PC-9 (cell line): ENCODE data around the gene FAM193B. TPM values are rescaled to one million over a fixed set of nuclear protein-coding genes. Genes with fewer than 3 reads are reported as not detected.
"Not testable (repeated sequence)": the region's sequence is repeated elsewhere in the genome, so short reads cannot be mapped to it uniquely, and the experiment has no call there.

Experiments
- BruUV-seq: library from RNA; stranded (reverse); fragments of 400-500 nt; replicated peaks from 2 replicates; lab custom pipeline; 2021; lab: Mats Ljungman, UMichigan
- CTCF ChIA-PET: fragments of 300-600 bp; sonication (Branson Sonifier 250); formaldehyde crosslinking; loops from one replicate; lab custom pipeline; 2022; ENCODE audit warnings: antibody characterized with exemption; lab: Charles Lee
- POLR2A ChIA-PET: fragments of 300-600 bp; sonication (Branson Sonifier 250); formaldehyde crosslinking; loops from one replicate; lab custom pipeline; 2022; ENCODE audit warnings: antibody characterized with exemption; ENCODE audit not compliant: unreplicated experiment; lab: Charles Lee
- DNase-seq, 2 experiments: peaks; one replicate each; pipeline versions ENCODE4 v3.0.0 to v3.0.0-alpha.2; 2015 to 2022; ENCODE audit warnings: mixed read lengths in 1 of 2
- H2AFZ ChIP-seq: fragments of 200-600 bp; sonication (generic); 2 replicates; pipeline ENCODE4 v1.8.1; 2017; ENCODE audit warnings: antibody characterized with exemption
- H3F3A ChIP-seq: fragments of 200-600 bp; sonication (generic); 2 replicates; pipeline ENCODE4 v1.8.1; 2017; ENCODE audit warnings: antibody characterized with exemption, mild to moderate bottlenecking, low read depth; ENCODE audit not compliant: insufficient read depth
- H3K27ac ChIP-seq: fragments of 200-600 bp; sonication (generic); 2 replicates; pipeline ENCODE4 v1.6.1; 2016; ENCODE audit warnings: mixed run types
- H3K27me3 ChIP-seq: fragments of 200-600 bp; sonication (generic); 2 replicates; pipeline ENCODE4 v1.6.1; 2016; ENCODE audit warnings: low read depth, mixed run types; ENCODE audit not compliant: insufficient read depth
- H3K36me3 ChIP-seq: fragments of 200-600 bp; sonication (generic); 2 replicates; pipeline ENCODE4 v1.6.1; 2016; ENCODE audit warnings: low read depth, mixed run types
- H3K4me1 ChIP-seq: fragments of 200-600 bp; sonication (generic); replicated peaks from 2 replicates; pipeline ENCODE4 v1.6.1; 2016; ENCODE audit warnings: mixed run types; ENCODE audit not compliant: insufficient read depth
- H3K4me2 ChIP-seq: fragments of 200-600 bp; sonication (generic); 2 replicates; pipeline ENCODE4 v1.6.1; 2017; ENCODE audit warnings: mixed run types
- H3K4me3 ChIP-seq: fragments of 200-600 bp; sonication (generic); 2 replicates; pipeline ENCODE4 v1.6.1; 2016; ENCODE audit warnings: mixed run types
- H3K79me2 ChIP-seq: fragments of 200-600 bp; sonication (generic); 2 replicates; pipeline ENCODE4 v1.6.1; 2017; ENCODE audit warnings: low read depth, mixed run types
- H3K9me2 ChIP-seq: fragments of 200-600 bp; sonication (generic); 2 replicates; pipeline ENCODE4 v1.8.1; 2017; ENCODE audit warnings: mild to moderate bottlenecking; ENCODE audit not compliant: insufficient read depth
- H3K9me3 ChIP-seq: fragments of 200-600 bp; sonication (generic); 2 replicates; pipeline ENCODE4 v1.8.1; 2016; ENCODE audit warnings: low read depth; ENCODE audit not compliant: insufficient read depth
- H4K20me1 ChIP-seq: fragments of 200-600 bp; sonication (generic); 2 replicates; pipeline ENCODE4 v1.8.1; 2017; ENCODE audit not compliant: insufficient read depth
- CTCF ChIP-seq: fragments of 200-600 bp; sonication (generic); conservative IDR thresholded peaks from 2 replicates; pipeline ENCODE4 v1.6.1; 2017; ENCODE audit warnings: mixed run types, antibody characterized with exemption, mild to moderate bottlenecking, moderate library complexity
- EZH2 ChIP-seq: fragments of 200-600 bp; sonication (generic); IDR thresholded peaks from 2 replicates; pipeline ENCODE4 v1.8.0; 2017; ENCODE audit warnings: antibody characterized with exemption, low read depth
- intact Hi-C: fragments of 100-400 bp; cut with micrococcal nuclease; formaldehyde crosslinking; loops from one replicate; pipeline ENCODE4 v1.10.0; 2022; ENCODE audit not compliant: unreplicated experiment
- total RNA-seq: library from RNA; stranded (reverse); gene quantifications from 2 replicates; pipeline ENCODE4 v1.2.3, GENCODE V29; 2021

Gene FAM193B
- total RNA-seq, 1 experiment from 2014 or later = 70.4 TPM

GRCh38 chr5:177565046-177565445, 10.7 kb upstream of the FAM193B start:
- POLR2A ChIA-PET = no interaction called here

GRCh38 chr5:177559446-177559941, 5.1 kb upstream of the FAM193B start:
- H4K20me1 ChIP-seq, H2AFZ ChIP-seq, BruUV-seq, H3K36me3 ChIP-seq, CTCF ChIA-PET, H3K4me3 ChIP-seq, H3K9me2 ChIP-seq, H3F3A ChIP-seq, H3K4me2 ChIP-seq, DNase-seq, POLR2A ChIA-PET, H3K79me2 ChIP-seq, H3K27ac ChIP-seq, intact Hi-C loops, H3K9me3 ChIP-seq: not testable (repeated sequence)
- Histone ChIP-seq H3K27me3 (peaks cover 17% of the 10 kb centered on the region), H3K4me1 (peaks cover 13% of the 10 kb centered on the region)

More at GRCh38 chr5:177565046-177565445, 10.7 kb upstream of the FAM193B start:
- Histone ChIP-seq H3K9me3 (no peaks in the 10 kb centered on the region), H3K9me2 (no peaks in the 10 kb centered on the region), H3K36me3 (no peaks in the 10 kb centered on the region), H3K4me3 (no peak overlapping the region), H2AFZ (no peak overlapping the region), H3K27ac (no peak overlapping the region), H4K20me1 (no peaks in the 10 kb centered on the region), H3K4me1 (no peaks in the 10 kb centered on the region), H3K27me3 (peaks cover 29% of the 10 kb centered on the region), H3K4me2 (no peak overlapping the region), H3F3A (no peaks in the 10 kb centered on the region), H3K79me2 (no peaks in the 10 kb centered on the region)
- no TSS peak for BruUV-seq
- no peak for TF ChIP-seq EZH2
- TF ChIP-seq CTCF = no peak
- intact Hi-C loops = no loop called here
- DNase-seq = no peak
- CTCF ChIA-PET = no interaction called here

- no peak overlapping the region for H3K27ac ChIP-seq
- CTCF ChIA-PET = no interaction called here
Measured at GRCh38 chr5:177557796-177558195, 3.4 kb upstream of the FAM193B start.

More at GRCh38 chr5:177557796-177558195, 3.4 kb upstream of the FAM193B start:
- no peaks in the 10 kb centered on the region for H3K36me3 ChIP-seq
- TF ChIP-seq CTCF = no peak
- no peak for TF ChIP-seq EZH2
- intact Hi-C loops = no loop called here
- POLR2A ChIA-PET = no interaction called here
- DNase-seq = no peak
- H3K9me2 ChIP-seq = no peaks in the 10 kb centered on the region
- peaks cover 13% of the 10 kb centered on the region for H3K79me2 ChIP-seq
- peaks cover 10% of the 10 kb centered on the region for H4K20me1 ChIP-seq
- H3K27me3 ChIP-seq = peaks cover 7% of the 10 kb centered on the region; the same call in 1 of the 2 replicates
- no peak overlapping the region for H3K4me2 ChIP-seq
- peaks cover 19% of the 10 kb centered on the region for H3K4me1 ChIP-seq
- H2AFZ ChIP-seq = no peak overlapping the region
- no peak overlapping the region for H3K4me3 ChIP-seq
- no peaks in the 10 kb centered on the region for H3K9me3 ChIP-seq
- no TSS peak for BruUV-seq
- no peaks in the 10 kb centered on the region for H3F3A ChIP-seq
